GM21528 (cell line): ENCODE results near the gene GZF1.

Source experiments
- ATAC-seq: cut with Tn5 transposase; IDR thresholded peaks from one replicate; pipeline ENCODE4 v1.9.1; 2021; ENCODE audit warnings: mild to moderate bottlenecking, moderate library complexity; ENCODE audit not compliant: unreplicated experiment, low FRiP score

Gene GZF1

DNA sequence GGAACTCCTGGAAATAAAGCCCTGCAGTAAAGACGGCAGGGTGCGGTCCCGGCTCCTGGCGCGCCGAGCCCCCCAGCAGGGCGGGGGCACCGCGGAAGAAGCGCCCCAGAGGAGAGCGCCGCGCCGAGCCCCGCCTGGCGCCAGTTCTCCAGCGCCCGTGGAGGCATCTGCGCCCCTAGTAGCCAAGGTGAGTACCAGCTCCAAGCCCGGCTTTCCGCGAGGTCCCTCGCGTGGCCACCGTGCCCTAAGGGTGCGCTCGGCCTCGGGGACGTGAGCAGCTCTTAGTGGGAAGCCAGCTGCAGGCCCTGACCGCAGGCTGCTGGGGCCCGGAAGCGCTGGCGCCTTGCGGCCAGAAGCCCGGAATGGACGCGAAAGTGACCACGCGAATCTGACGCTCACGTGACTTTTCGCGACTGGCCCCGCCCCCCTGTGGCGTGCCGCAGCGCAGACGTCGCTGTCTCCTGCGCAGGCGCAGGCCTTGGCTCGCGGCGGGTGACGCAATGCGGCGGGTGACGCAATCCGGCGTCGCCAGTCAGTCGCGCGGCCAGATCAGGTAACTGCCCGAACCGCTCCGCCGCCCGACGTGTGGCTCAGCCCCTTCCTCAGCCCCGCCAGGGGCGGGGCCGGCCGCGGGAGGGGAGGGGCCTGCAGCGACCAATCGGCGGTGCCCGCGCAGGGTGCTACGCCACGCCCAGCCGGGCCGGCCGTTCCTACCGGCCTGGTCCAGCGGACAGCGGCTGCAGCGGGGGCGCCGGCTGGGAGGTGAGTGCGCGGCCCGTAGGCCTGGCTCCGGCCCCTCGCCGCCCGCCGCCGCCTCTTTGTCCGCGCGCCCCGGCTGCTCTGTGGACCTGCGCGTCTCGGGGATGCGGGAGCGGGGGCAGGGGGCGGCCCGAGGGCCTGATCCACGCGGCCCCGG is at the start of gene GZF1:
GZF1 (plus strand) TSS at position 707 of the 916 bp plus-strand sequence. CDS start 2,202 bp downstream, outside the sequence.
- ATAC-seq = peak; percentile 68

DNA sequence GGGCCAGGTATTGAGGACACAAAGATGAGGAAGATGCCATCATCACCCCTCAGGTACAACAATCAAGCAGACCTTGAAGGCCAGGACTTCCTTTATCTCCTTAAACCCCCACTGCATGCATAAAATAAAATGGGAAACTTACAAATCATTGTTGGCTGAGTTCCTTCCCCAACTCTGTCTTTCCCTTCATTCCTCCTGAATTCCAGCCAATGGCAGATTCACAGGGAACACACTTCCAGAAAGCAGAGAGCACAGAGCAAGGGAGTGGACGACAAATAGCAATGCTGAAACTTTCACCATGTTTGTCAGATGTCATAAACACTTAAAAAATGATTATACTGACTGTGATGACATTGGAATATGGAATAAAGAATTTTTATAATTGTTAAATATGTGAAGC is 48.7 kb upstream of the GZF1 start:
- ATAC-seq = no peak

DNA sequence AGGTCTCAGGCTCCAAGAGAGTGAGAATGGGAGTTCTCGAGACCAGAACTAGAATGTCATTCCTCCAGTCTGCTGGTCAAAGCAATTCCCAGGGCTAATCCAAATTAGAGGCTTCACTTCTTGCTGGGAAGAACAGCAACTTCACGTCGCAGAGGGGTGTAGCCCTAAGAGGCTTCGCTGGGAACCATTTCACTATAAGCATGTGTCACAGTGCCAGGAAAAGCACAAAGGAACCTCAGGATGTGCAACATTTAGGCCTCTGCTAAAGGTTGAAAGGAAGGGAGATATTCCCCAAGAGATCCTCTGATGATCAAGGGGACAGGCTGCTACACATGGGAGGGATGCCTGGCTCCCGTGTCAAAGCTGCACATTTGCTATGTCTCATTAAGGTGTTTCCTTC is 47.3 kb upstream of the GZF1 start:
- ATAC-seq = no peak

DNA sequence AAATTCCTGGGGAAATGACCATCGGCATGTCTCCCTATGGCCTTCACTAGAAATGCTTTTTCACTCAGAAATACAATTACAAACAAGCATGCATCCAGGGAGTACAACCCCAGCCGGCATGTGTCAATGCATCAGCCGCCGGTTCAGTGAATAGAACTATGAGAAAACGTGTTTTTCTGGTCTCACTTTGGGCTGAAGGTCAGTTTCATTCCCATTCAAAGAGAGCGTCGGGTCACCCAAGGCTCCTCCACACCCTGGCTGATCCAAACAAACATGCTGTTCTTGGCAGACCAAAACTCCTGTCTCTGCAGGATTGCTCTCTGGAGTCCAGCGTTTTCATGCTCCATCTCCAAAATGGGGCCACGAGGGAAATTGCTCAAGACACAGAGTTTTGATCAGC is 46.9 kb upstream of the GZF1 start:
- no peak for ATAC-seq

DNA sequence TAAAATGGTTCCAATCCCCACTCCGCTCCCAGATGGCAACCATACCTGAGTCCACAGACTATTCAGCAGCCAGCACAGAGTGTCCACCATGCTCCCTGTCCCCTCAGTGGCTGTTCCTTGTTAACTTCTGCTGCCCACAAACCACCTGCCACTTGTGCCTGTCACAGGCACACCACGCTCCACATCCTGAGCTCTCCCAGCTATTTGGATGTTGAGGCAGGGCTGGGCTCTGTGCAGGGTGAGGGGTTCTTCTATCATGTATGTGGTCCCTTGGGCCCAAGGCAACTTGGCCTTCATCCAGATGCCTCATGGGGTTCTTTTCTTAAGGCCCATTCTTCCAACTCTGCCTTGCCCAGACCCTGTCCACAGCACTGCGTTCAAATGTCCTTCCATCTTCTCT is 45.4 kb upstream of the GZF1 start:
- no peak for ATAC-seq

DNA sequence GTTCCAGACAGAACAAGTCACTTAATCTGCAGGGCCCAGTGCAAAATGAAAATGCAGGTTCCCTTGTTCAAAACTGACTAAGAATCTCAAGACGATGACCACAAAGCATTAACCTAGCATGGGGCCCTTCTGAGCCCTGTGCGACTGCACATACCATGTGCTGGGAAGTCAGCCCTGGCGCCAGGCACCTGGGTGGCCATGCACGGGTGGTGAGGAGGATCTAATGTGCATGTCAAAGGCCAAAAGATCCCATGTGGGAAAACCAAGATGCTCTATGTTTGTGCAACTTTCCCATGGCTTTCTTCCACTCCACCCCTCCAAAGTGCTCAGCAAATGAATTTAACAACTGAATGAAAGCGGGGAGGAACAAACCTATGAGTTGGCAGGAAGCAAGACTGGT is 44.9 kb upstream of the GZF1 start:
- ATAC-seq = no peak

DNA sequence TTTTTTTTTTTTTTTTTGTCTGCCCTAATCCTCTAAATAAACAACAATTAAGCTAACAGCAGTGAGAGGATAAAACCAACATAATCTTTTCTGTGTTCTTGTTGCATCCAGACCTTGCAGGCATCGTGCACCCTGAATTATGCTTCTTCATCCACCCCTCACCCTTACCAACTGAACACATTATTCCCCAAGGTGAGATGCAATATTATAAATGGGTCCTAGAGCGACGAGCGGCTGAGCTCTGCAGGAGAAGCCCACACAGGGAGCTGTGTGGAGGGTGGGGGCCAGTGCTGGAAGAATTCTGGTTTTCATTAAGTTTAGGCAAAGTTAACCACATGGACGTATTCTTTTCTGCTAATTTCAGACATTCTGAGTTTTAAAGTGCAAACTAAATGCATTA is 43.6 kb upstream of the GZF1 start:
- no peak for ATAC-seq

DNA sequence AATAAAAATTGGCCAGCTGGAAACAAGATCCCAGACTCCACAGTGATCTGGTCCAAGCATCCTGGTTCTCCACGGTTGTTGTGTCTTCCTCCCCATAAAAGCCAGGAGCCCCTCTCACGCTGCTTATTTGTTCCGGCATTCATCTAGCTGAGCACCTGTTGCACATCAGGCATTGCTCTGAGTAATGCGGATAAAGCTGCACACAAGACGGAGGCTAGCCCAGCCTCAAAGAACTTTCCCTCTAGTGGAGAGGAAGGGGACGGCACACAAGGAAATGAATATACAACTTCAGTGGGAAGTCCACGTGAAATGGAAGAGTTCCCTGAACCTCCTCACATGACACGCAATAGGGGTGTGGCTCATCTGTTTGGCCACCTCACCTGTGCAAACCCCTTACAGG is 41.7 kb upstream of the GZF1 start:
- no peak for ATAC-seq

DNA sequence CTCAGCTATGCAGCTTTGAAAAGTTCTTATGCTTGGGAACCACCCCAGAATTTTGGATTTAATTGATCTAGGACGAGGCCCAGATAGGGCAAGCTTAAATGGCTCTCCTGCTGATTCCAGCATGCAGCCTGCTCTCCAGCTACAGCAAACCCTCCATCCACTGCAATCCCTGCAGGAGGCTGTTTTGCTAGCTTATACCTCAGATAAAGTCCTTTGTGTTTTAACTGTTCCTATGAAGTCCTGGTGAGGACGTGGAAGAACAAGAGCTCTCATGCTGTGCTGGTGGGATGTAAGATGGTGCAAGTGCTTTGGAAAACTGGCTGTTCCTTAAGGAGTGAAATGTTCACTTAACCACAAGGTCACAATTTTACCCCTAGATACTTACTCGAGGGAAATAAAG is 36.9 kb upstream of the GZF1 start:
- ATAC-seq = no peak

DNA sequence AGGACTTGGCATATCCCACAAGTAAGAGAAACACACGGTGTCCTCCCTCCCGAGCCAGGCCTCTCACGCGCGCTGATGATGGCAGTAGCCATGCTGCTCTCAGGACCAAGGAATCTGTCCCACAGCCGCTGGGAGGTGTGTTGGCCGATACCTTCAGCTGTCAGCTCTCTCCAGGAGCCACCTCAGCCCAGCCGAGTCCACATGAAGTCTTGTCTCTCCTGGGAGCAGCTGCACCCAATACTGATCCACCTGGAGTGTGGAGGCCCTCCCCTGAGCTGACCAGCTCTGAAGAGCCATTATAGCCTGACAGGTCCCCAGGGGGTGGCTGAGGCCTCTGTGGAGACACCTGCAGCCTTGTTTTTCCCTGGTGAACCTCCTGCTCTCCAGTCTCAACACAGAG is 35.2 kb upstream of the GZF1 start:
- ATAC-seq = no peak

DNA sequence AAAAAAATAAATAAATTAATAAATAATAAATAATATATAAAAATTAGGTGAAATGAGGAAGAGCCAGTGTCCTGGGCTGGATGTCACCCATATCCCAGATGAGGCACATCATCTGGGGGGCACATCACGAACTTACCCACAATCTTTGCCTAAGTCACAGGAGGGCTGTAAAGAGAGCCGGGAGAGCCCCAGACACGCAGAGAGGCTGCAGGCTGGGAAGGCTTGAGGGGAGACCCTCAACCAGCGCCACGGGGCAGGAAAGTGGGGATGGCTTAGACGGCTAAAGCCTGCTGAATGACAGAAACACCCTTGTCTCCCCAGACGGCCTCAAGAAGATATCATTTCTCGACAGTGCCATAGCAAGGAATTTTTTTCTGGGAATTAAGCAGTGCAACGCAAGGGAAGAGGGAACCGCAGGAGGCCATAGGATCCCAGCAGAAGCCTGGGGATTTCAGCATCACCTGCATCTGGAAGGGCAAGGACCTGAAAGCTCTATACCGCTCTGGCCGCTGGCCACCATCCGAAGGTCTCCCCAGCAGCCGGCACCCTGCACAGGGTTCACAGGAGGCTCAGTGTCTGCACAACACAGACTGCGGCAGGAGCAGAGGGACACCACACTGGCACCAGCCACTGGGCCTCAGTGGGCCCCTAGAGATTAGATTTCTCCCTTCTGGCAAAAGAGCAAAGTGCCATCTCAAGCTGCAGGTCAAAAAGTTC is 34.2 kb upstream of the GZF1 start:
- no peak for ATAC-seq

DNA sequence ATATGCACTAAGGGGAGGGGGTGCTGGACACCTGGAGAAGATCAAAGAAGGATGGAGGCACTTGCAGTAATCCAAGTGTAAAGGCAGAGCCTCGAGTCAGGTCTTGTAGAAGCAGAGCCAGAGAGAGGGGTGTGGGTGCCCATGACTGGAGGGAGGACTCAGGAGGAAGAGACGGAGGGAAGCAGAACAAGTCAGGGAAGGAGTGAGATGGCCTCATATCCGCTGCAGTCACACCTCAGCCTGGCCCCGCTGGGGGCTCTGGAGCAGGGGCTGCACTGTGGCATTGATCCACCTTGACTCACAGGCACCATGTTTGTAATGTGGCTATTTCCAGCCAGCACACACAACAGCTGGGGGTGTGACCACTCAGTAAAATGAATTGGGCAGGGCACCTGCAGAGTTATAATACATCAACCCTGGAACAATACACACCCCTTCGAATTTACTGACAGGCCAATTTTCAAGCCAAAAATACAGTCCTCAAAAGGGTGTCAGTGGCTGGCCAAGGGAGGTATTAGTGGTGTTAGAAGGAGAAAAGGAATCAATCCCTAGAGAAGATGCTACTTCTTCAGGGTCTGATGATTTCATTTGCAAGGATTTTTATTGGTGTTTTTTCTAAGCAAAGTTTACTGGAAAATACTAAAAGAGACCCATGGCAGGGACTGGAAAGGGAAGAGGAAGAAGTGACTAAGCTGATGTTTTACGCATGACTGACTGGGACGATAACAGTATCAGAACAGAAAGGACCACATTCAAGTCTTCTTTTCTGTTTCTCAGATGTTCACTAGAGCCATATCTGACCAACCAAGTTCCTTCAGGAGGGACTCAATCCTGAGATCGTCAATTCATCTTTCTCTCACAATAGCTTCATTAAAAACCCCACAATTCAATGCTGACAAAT is 30.3 kb upstream of the GZF1 start:
- ATAC-seq = no peak

DNA sequence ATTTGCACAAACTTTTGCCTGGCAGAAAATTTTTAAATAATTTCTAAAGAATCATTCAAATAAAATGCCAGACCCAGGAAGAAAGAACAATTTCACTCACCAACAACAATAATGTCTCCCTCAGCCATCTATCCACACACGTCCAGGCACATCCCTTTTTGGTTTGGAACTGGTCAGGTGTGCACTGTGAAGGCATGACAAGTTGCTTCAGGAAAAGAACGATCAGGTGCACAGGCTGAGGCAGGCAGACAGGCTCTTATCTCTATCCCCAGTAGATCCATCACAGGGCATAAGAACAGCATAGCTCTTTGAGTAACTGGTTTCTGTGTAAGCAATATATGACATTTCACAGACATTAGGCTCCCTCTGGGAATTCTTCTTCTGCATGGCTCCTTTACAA is 29.5 kb upstream of the GZF1 start:
- ATAC-seq = no peak

DNA sequence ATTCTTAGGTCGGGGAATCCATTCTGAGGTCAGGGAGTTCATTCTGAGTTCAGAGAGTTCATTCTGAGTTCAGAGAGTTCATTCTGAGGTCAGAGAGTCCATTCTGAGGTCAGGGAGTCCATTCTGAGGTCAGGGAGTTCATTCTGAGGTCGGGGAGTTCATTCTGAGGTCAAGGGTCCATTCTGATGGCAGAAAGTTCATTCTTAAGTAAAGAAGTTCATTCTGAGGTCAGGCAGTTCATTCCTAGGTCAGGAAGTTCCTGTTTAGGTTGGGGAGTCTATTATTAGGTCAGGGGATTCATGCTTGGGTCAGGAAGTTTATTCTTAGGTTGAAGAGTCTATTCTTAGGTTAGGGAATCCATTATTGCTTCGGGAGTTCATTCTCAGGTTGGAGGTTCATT is 27.9 kb upstream of the GZF1 start:
- no peak for ATAC-seq

DNA sequence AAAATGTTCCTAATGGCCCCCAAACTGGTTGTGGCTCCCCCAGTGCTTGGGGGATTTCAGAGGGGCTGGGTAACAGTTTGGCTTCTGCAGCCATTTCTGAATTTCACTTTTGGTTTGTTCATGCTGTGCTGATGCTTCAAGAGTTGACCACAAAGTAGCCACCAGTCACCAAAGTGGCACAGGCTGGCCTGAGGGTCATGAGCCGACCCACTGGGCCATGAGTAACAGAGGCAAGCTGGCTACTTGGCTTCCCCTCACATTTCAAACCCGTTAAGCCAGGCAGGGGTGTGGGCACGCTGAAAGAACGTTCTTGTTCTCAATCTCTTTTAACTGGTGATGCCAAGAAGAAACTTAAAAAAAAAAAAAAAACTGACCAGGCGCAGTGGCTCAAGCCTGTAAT is 26.5 kb upstream of the GZF1 start:
- no peak for ATAC-seq

DNA sequence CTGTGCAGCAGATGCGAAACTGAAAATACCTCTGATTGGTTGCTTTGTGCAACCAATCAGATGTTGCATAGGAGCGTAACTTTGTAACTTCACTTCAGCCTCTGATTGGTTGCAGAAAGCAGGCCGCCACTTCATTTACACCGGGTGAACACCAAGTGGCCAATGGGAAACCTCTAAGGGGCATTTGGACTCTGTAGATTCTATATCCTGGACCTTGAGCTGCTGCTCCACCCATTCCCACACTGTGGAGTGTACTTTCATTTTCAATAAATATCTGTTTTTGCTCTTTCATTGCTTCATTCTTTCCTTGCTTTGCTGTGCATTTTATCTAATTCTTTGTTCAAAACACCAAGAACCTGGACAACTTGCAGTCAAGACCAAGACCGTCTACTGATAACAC is 25.5 kb upstream of the GZF1 start:
- no peak for ATAC-seq

DNA sequence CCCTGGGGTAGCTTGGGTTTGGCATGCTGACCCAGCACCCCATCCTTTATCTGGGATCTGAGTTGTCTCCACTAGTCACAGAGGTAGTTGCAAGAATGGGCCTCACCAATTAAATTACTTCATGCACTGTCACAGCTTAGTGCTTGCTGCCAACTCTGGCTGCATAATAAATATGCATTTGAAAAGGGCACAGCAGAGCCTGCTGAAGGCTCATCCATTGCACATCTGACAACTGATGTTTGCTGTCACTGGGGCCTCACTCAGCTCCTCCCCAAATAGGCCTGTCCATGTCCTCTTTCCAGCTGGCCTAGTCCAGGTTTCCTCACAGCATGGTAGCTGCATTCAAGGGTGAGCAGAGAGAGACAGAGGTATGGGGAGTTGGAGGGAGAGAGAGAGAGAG is 24.7 kb upstream of the GZF1 start:
- no peak for ATAC-seq

DNA sequence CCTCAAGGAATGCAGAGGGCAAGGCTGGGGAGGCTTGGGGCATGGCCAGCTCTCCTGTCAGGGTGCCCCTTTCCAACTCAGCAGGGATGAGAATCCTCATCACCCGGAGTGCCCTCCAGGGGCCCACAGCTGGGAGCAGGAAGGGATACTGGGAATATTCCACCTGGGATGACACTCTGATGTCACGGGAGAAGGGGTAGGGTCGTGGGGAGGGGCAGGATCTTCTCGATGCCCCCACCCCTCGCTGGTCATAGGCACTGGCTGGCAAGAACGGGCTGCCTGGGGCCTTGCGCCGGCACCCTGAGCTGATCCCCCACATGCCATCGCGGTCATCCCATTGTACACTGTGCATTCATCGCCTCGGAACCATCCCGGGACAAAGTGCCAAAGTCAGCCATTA is 22.0 kb upstream of the GZF1 start:
- no peak for ATAC-seq

DNA sequence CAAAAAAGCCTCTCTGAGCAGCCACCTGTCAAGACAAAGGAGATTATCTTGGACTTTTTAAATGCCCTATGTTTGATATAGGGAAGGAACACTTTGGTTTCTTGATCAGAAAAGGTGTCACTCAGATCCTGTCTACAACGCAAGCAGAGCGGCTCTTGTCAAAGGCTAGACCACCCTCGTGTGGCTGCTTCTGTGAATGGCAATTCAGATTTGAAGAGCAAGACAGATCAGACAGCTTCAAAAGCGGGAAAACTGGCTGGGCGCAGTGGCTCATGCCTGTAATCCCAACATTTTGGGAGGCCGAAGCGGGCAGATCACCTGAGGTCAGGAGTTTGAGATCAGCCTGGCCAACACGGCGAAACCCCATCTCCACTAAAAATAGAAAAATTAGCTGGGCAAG is 21.5 kb upstream of the GZF1 start:
- ATAC-seq = no peak

DNA sequence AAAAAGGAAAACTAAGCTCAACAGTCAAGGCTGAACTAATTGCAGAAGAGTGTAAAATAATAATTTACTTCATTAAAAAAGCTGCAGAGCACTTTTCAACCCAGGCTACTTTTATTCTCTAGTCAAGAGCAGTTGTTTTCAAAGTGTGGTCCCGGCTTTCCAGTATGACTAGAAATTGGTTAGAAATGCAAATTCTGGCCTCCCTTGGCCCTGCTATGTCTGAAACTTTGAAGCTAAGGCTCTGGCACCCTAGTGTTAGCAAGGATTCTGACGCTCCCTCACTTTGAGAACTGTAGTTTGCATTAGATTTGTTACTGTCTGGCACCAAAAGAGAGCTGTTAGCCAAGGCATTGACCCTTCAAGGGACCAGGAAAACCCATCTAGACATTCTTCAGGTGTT is 20.9 kb upstream of the GZF1 start:
- no peak for ATAC-seq

DNA sequence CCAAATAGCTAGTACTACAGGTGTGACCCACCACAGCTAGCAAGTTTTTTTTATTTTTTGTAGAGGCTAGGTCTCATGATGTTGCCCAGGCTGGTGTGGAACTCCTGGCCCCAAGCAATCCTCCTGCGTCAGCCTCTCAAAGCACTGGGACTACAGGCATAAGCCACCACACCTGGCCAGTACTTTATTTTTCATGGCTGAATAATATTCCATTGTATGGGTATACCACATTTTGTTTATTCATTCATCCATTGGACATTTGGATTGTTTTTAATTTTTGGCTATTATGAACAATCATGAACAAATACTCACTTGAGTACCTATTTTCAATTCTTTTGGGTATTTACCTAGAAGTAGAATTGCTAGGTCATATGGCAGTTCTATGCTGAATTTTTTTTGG is 18.4 kb upstream of the GZF1 start:
- no peak for ATAC-seq
